UCSD-AML1 (cell line): ENCODE results near the gene VLDLR.
"Not testable (repeated sequence)": the region's sequence is repeated elsewhere in the genome, so short reads cannot be mapped to it uniquely, and the experiment has no call there.

Experiments used
- DNase-seq: peaks from one replicate; lab custom pipeline; 2025; ENCODE audit not compliant: unreplicated experiment; lab: John Stamatoyannopoulos, UW

Gene VLDLR

DNA sequence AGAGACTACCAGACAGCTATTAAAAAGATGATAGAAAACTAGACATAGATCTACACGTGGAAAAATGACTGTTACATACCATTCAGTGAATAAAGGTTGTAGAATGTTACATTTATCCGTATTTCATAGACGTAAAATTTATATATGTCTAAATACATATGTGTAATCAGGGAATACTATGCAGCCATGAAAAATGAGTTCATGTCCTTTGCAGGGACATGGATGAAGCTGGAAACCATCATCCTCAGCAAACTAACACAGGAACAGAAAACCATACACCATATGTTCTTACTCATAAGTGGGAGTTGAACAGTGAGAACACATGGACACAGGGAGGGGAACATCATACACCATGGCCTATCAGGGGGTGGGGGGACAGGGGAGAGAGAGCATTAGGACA, 85.7 kb downstream of the VLDLR start:
- not testable (repeated sequence) for DNase-seq
